Measurements from ENCODE around the gene GCLC.

DNA sequence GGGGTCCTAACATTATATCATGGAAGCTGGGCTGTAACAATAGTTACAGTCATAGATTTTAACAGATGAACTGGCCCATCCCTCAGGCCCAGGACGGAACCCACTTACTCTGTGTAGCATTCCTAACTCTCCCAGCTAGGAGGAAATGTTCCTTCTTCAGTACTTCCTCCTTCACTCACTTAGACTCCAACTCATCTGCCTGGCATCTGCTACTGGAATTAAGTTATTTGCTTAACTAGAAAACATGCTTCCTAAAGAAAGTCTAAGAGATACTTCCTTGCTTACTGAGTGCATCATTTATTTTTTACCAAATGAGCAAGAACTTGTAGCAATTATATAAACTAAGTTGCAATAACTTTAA, 20.5 kb downstream of the GCLC start:
- TF ChIP-seq, protein P1, sequence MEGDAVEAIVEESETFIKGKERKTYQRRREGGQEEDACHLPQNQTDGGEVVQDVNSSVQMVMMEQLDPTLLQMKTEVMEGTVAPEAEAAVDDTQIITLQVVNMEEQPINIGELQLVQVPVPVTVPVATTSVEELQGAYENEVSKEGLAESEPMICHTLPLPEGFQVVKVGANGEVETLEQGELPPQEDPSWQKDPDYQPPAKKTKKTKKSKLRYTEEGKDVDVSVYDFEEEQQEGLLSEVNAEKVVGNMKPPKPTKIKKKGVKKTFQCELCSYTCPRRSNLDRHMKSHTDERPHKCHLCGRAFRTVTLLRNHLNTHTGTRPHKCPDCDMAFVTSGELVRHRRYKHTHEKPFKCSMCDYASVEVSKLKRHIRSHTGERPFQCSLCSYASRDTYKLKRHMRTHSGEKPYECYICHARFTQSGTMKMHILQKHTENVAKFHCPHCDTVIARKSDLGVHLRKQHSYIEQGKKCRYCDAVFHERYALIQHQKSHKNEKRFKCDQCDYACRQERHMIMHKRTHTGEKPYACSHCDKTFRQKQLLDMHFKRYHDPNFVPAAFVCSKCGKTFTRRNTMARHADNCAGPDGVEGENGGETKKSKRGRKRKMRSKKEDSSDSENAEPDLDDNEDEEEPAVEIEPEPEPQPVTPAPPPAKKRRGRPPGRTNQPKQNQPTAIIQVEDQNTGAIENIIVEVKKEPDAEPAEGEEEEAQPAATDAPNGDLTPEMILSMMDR (IDR thresholded peaks at IDR 0.05; ENCODE audit: insufficient read depth, low read length, poor library complexity, severe bottlenecking): no peak
- no peak for TF ChIP-seq EZH2phosphoT487 (conservative IDR thresholded peaks at IDR 0.05; ENCODE audit: low read length)
